OCI-LY3 (cell line): Measurements from ENCODE around the gene CDK11A.

ENCODE experiments used
- CTCF ChIP-seq: fragments of 200-600, 300-600 bp; sonication (generic); IDR thresholded peaks from 2 replicates; pipeline ENCODE4 v1.5.1; 2014; ENCODE audit warnings: antibody characterized with exemption, low read length, low read depth
- EZH2phosphoT487 ChIP-seq: fragments of 200-600 bp; shearing (Covaris generic); IDR thresholded peaks from 2 replicates; pipeline ENCODE4 v1.6.1; 2018; ENCODE audit warnings: antibody characterized with exemption, mixed run types, low read depth

GRCh38 chr1:1683104-1683905, 40.9 kb downstream of the CDK11A start:
- TF ChIP-seq CTCF (no peak), EZH2phosphoT487 (no peak)
